Parathyroid adenoma (tissue), 2 donors: ENCODE data around the gene GMCL1.

Experiments used
- H2AFZ ChIP-seq: fragments of 300-600 bp; sonication (generic); one replicate; pipeline ENCODE4 v1.7.0; 2017; ENCODE audit warnings: antibody characterized with exemption, mild to moderate bottlenecking
- H3K27ac ChIP-seq: fragments of 300-600 bp; sonication (generic); one replicate; pipeline ENCODE4 v1.7.0; 2017
- H3K27me3 ChIP-seq: fragments of 300-600 bp; sonication (generic); one replicate; pipeline ENCODE4 v1.7.0; 2017; ENCODE audit warnings: low read length; ENCODE audit not compliant: control insufficient read depth, insufficient read depth
- H3K36me3 ChIP-seq: fragments of 300-600 bp; sonication (generic); one replicate; pipeline ENCODE4 v1.7.0; 2017; ENCODE audit warnings: low read length; ENCODE audit not compliant: control insufficient read depth, insufficient read depth
- H3K4me1 ChIP-seq: fragments of 300-600 bp; sonication (generic); one replicate; pipeline ENCODE4 v1.7.0; 2017; ENCODE audit warnings: control low read depth
- H3K4me2 ChIP-seq: fragments of 300-600 bp; sonication (generic); one replicate; pipeline ENCODE4 v1.7.0; 2017; ENCODE audit warnings: low read length
- H3K4me3 ChIP-seq: fragments of 300-600 bp; sonication (generic); one replicate; pipeline ENCODE4 v1.7.0; 2017; ENCODE audit warnings: low read depth, low read length
- H3K79me2 ChIP-seq: fragments of 300-600 bp; sonication (generic); one replicate; pipeline ENCODE4 v1.7.0; 2017; ENCODE audit warnings: control low read depth
- H3K9ac ChIP-seq: fragments of 300-600 bp; sonication (generic); one replicate; pipeline ENCODE4 v1.7.0; 2017; ENCODE audit warnings: mild to moderate bottlenecking
- H3K9me3 ChIP-seq: fragments of 300-600 bp; sonication (generic); one replicate; pipeline ENCODE4 v1.7.0; 2017; ENCODE audit warnings: low read length; ENCODE audit not compliant: control insufficient read depth
- CTCF ChIP-seq: fragments of 300-600 bp; sonication (generic); IDR thresholded peaks from one replicate; pipeline ENCODE4 v1.7.0; 2017; ENCODE audit warnings: antibody characterized with exemption, mild to moderate bottlenecking
- donor health status: primary hyperparathyroidism.

GMCL1 gene

DNA sequence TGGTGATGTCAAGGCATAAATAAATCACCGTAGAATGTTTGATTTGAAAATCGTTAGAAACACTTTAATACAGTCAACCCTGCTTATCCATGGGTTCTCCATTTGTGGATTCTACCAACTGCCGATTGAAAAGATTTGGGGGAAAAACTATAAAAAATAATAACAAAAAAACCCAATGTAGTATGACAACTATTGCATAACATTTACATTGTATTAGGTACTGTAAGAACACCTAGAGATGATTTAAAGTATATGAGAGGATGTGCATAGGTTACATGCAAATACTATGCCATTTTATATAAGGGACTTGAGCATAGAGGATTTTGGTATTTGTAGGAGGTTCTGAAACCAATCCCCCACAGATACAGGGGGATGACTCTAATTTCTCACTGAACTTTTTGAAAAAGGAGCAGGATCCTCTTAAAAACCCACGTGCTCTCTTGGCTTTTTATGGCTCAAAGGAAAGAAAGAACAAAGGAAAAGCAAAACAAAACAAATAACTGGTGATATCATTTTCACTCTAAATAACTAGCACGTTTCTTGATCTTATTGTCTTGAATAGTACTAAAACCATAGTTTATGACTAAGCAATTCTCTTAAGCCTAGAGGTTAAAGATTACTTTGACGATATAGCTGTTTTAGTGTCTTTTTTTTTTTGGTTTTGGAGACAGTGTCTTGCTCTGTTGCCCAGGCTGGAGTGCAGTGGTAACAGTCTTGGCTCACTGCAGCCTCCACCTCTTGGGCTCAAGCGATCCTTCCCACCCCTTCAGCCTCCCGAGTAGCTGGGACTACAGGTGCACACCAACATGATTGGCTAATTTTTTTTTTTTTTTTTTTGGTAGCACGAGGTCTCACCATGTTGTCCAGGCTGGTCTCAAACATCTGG lies 17.0 kb downstream of the GMCL1 start:
- Histone ChIP-seq H3K36me3 (no peaks in the 10 kb centered on the region), H3K79me2 (no peaks in the 10 kb centered on the region), H3K27ac (no peak overlapping the region), H3K27me3 (no peaks in the 10 kb centered on the region), H3K9me3 (no peaks in the 10 kb centered on the region), H3K4me1 (no peaks in the 10 kb centered on the region), H3K4me2 (no peak overlapping the region), H3K4me3 (no peak overlapping the region), H2AFZ (no peak overlapping the region), H3K9ac (no peak overlapping the region)
- no peak for TF ChIP-seq CTCF

DNA sequence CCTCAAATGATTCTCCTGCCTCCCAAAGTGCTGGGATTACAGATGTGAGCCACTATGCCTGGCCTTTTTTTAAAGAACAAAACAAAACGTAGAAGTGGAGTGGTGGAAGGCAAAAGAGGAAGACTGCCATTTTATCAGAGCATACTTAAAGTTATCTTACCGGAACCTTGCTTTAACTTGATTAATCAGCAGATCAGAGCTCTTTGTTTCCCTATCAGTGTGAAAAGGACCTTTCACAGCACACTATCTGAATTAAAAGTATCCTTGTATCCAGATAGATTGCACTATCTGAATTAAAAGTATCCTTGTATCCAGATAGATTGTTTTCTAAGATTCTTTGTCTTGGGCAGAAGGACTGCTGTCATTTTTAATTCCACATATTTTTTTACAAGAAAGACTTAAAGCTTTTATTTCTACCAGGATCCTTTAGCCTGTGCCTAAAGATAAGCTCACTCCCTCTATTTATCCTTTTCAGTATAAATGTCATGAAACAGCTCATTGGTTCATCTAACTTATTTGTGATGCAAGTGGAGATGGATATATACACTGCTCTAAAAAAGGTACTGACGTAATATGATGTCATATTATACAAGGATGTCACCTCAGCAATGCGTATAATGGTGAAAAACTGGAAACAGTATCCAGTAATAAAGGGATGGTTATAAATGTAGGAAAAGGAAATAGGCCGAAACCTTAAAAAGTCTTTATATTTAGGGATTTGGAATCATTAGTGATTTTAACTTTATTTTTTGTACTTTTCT lies 17.8 kb downstream of the GMCL1 start:
- no peak overlapping the region for H3K9ac ChIP-seq
- no peaks in the 10 kb centered on the region for H3K27me3 ChIP-seq
- no peak overlapping the region for H3K4me3 ChIP-seq
- H3K27ac ChIP-seq: no peak overlapping the region
- TF ChIP-seq CTCF: no peak
- H3K4me2 ChIP-seq: no peak overlapping the region
- no peaks in the 10 kb centered on the region for H3K4me1 ChIP-seq
- H3K9me3 ChIP-seq: no peaks in the 10 kb centered on the region
- no peak overlapping the region for H2AFZ ChIP-seq
- no peaks in the 10 kb centered on the region for H3K36me3 ChIP-seq
- H3K79me2 ChIP-seq: no peaks in the 10 kb centered on the region

- no peak overlapping the region for H3K27ac ChIP-seq
- no peaks in the 10 kb centered on the region for H3K9me3 ChIP-seq
- H3K4me3 ChIP-seq: no peak overlapping the region
- TF ChIP-seq CTCF: no peak
- H3K4me1 ChIP-seq: no peaks in the 10 kb centered on the region
- no peak overlapping the region for H3K9ac ChIP-seq
- no peaks in the 10 kb centered on the region for H3K27me3 ChIP-seq
- H3K36me3 ChIP-seq: no peaks in the 10 kb centered on the region
- no peaks in the 10 kb centered on the region for H3K79me2 ChIP-seq
- no peak overlapping the region for H3K4me2 ChIP-seq
- H2AFZ ChIP-seq: no peak overlapping the region
These were observed 18.8 kb downstream of the GMCL1 start for GRCh38 chr2:69848186-69848790.

DNA sequence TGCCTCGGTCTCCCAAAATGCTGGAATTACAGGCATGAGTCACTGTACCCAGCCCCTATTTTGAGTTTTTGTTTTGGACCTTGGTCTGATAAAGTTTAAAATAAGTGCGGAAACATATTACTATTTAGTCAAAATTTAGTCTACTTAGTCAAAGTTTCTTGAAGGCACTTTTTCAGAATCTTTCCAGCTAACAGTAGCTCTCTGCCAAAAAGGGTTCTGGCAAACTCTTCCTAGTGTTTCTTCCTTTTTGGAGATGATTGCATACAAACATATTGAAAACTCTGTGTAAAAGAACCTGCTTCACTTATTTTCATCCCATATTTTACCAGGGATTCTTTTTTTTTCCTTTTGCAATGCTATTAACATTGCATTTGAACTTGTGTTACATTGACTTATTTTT lies 28.8 kb downstream of the GMCL1 start:
- Histone ChIP-seq H3K36me3 (no peaks in the 10 kb centered on the region), H3K27me3 (no peaks in the 10 kb centered on the region), H3K9ac (no peak overlapping the region), H3K4me3 (no peak overlapping the region), H3K9me3 (no peaks in the 10 kb centered on the region), H3K79me2 (no peaks in the 10 kb centered on the region), H3K27ac (no peak overlapping the region), H2AFZ (no peak overlapping the region), H3K4me2 (no peak overlapping the region), H3K4me1 (no peaks in the 10 kb centered on the region)
- no peak for TF ChIP-seq CTCF
